Hematopoietic multipotent progenitor cell treated with erythropoietin and hydrocortisone succinate and interleukin-3 and kit ligand, for 4 days (in vitro differentiated cells): ENCODE results near the gene NEK1.
A peak's percentile ranks its signal among the peaks of the same experiment; 100 is the strongest.
"Not testable (repeated sequence)": the region's sequence is repeated elsewhere in the genome, so short reads cannot be mapped to it uniquely, and the experiment has no call there.

Experiments
- DNase-seq: peaks from one replicate; pipeline ENCODE4 v3.0.0-alpha.2; 2015

NEK1 gene

DNA sequence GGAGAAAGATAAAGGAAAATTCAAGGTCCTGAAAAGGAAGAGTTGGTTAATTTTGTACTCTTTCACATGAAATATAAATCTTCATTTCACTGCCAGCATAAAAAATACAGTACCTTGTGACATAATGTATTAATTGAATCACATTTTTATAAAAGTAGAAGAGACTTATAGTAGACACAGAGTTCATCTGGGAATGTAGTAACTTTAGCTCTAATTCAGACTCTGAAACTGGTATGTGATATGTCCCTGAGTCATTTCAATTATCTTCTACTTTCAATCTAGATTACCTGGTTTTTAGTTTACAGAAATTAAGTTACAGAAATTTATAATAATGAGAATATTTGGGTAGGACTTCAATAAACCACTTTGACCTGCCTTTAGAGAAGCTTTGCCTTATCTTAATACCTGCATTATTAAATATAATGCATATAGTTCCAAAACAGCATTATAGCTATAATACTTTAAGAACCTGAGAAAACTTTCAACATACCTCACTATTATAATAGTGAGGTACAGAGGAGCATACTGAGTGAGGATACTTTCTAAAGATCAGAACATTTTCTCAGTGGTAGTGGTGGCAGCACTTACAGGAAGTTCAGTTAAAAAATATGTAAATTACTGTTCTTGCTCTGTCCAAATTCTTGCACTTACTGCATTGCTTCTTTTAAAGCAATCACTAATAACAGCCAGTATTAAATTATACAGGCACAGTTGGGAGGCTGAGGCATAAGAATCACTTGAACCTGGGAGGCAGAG lies 11.2 kb downstream of the NEK1 start:
- no peak for DNase-seq

GRCh38 chr4:169594560-169595195 lies 17.7 kb downstream of the NEK1 start:
- DNase-seq = no peak

GRCh38 chr4:169593050-169593560 lies 19.3 kb downstream of the NEK1 start:
- DNase-seq = no peak

- no peak for DNase-seq
Measured at GRCh38 chr4:169583563-169583962, 28.8 kb downstream of the NEK1 start.

- DNase-seq = no peak
Measured at GRCh38 chr4:169582706-169583105, 29.7 kb downstream of the NEK1 start.

GRCh38 chr4:169582203-169582602 lies 30.2 kb downstream of the NEK1 start:
- DNase-seq = no peak

- DNase-seq = no peak
Measured at GRCh38 chr4:169573889-169574288, 38.5 kb downstream of the NEK1 start.

- DNase-seq = no peak
Measured at GRCh38 chr4:169571435-169571834, 40.9 kb downstream of the NEK1 start.

- DNase-seq = not testable (repeated sequence)
Measured at GRCh38 chr4:169571012-169571411, 41.4 kb downstream of the NEK1 start.

- not testable (repeated sequence) for DNase-seq
Measured at GRCh38 chr4:169570266-169570665, 42.1 kb downstream of the NEK1 start.

DNA sequence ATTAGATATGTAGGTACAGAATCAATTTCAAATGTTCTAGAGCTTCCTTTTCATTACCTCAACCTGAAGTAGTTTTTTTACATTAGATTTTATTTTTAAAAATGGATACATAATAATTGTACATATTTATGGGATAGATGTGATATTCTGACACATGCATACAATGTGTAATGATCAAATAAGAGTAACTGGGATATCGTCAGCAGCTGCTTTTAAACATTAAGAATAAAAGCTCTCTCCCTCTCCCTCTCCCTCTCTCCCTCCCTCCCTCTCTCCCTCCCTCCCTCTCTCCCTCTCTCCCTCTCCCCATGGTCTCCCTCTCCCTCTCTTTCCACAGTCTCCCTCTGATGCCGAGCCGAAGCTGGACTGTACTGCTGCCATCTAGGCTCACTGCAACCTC lies 43.2 kb downstream of the NEK1 start:
- DNase-seq = not testable (repeated sequence)

DNA sequence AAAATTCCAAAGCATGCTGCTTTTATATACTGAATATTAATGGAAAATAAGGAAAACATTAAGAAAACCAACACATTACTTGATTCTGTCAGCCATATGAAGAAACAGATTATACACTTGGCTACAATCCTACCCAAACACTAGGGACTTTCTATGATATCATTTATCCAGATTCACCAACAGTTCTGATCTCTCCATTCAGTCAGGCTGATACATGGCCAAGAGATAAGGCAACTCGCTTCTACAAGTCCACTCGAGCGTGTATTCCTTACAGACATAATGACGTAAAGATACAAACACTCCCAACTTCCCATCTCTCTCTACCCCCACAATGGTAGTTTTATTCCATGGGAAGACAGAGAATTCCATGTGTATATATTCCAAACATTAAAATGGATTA lies 44.5 kb downstream of the NEK1 start:
- no peak for DNase-seq

DNA sequence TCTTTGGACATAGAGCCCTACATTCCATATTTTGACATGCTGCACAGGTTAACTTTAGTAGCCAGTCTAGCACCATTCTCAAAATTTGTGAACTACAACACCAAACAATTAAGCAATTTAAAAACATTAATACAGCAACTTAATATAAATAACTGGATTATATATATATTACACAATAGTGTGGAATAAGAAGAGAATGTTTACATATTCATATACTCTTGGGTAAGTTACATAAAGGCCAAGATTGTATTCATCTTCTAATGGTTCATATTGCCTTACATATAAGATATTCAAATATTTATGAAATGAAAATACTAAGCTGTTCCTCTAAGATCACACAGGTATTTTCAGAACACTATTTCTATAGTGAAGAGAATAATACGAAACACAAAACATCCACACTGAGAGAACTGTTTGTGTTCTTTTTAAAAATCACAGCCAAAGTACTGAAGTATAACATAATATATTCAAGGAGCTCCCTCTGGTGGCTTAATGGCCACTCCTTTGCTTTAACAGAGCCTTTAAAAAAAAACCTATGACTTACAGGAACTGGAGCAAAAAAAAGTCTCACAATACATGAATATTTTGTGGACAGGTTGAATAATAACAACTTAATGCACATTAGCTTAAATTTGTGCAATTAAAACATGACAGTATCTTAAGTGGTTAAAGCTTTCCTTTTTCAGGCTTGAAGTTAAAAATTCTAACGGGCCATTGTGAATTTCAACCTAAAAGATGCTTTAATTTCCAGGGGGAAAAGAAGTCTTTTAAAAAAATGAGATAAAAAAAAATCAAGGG lies 46.2 kb downstream of the NEK1 start:
- peak; percentile 84 for DNase-seq

DNA sequence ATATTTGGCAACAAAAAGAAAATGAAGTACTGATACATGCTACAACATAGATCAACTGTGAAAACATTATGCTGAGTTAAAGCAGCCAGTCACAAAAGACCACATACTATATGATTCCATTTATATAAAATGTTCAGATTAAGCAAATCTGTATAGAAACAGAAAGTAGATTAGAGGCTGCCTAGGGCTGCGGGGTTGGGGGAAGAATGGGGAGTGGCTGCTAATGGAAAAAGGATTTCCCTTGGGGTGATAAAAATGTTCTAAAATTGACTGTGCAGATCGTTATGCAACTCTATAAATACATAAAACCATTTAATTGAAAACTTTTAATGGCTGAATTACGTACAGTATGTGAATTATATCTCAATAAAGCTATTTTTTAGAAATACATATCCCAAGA lies 46.8 kb downstream of the NEK1 start:
- DNase-seq = no peak

DNA sequence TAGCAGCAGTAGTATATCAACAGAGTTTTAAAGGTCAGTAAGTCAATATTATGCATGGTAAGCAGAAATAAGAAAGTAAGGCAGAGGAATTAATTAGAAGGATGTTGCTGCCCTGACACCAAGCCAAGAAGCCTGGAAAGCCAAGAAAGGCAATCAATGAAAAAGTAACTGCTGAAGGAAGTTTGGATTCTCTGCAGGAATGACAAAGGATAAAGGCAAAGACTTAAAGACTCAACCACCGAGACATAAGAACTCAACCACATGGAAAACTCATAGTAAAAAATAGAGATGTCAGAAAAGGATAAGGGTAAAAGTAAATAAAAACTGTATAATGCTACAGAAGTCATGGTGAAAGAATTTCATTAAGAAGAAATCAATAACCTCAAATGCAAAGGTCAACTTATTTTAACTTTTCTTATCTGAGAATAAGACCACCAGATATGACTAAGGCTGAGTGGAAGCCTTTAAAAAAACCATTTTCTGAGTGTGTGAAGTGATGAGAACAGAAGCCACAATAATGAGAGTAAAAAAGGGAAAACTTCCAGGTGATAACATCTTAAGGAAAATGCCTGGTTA lies 55.2 kb downstream of the NEK1 start:
- DNase-seq = no peak

DNA sequence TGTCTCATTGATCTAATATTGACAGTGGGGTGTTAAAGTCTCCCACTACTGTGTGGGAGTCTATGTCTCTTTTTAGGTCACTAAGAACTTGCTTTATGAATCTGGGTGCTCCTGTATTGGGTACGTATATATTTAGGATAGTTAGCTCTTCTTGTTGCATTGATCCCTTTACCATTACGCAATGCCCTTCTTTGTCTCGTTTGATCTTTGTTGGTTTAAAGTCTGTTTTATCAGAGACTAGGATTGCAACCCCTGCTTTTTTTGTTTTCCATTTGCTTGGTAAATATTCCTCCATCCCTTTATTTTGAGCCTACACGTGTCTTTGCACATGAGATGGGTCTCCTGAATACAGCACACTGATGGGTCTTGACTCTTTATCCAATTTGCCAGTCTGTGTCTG lies 65.8 kb downstream of the NEK1 start:
- DNase-seq = not testable (repeated sequence)

DNA sequence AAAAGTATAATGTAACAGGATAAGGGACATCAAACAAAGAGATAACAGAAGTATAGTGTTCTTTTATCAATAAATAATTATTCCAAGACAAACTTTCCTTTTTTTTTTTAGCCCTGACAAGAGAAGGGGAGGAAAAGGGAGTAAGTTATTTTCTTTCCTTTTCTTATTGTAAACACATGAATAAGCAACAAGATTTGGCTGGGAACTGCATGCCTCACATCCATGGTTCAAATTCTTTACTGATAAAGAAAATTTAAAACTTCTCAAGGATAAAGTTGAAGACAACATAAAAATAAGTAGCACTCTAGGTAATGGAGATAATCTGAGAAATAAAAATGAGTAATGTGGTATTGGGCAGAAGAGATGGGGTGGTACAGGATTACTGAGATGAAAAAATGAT lies 71.6 kb downstream of the NEK1 start:
- DNase-seq = no peak

DNA sequence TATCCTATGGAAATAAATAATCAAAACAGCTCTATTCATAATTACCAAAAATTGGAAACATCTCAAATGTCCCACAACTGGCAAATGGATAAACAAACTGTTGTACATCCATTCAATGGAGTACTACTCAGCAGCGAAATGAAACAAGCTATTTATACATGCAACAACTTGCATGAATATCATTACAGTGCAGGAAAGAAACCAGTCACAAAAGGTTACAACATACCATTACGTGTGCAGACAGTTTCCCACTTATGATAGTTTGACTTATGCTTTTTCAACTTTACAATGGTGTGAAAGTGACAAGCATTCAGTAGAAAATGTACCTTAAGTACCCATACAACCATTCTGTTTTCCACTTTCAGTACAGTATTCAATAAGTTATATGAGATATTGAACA lies 82.3 kb downstream of the NEK1 start:
- no peak for DNase-seq

DNA sequence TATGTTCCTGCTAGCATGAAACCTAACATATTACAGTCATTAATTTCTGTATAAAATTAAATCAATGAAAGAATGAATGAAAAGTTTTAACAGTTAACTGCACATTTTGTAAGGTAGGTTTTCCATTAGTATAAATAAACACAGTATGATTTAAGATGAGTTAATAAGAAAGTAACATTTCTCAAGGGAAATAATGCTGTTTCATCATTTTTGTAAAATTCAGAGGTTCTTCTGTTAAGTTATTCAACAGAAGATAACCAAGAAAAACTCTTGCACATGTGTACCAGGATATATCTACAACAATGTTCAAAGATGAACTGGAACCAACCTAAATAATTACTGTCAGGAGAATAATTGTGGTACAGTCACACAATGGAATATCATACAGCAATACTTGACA lies 88.6 kb downstream of the NEK1 start:
- DNase-seq = no peak

GRCh38 chr4:169510617-169511016 lies 101.8 kb downstream of the NEK1 start:
- no peak for DNase-seq

GRCh38 chr4:169506903-169507302 lies 105.5 kb downstream of the NEK1 start:
- DNase-seq = no peak

- not testable (repeated sequence) for DNase-seq
Measured at GRCh38 chr4:169499907-169500306, 112.5 kb downstream of the NEK1 start.

GRCh38 chr4:169494234-169494633 lies 118.1 kb downstream of the NEK1 start:
- not testable (repeated sequence) for DNase-seq
